GM18909 (cell line): ENCODE data around the gene RABL2A.
"Not testable (repeated sequence)": the region's sequence is repeated elsewhere in the genome, so short reads cannot be mapped to it uniquely, and the experiment has no call there.

Experiments
- ATAC-seq: cut with Tn5 transposase; IDR thresholded peaks from one replicate; pipeline ENCODE4 v1.9.1; 2021; ENCODE audit warnings: mild to moderate bottlenecking; ENCODE audit not compliant: unreplicated experiment, poor library complexity

The RABL2A gene

GRCh38 chr2:113676623-113677266 is 49.7 kb downstream of the RABL2A start:
- ATAC-seq = no peak

- ATAC-seq = no peak
Measured at GRCh38 chr2:113677330-113677729, 50.3 kb downstream of the RABL2A start.

- no peak for ATAC-seq
Measured at GRCh38 chr2:113679457-113679856, 52.4 kb downstream of the RABL2A start.

- ATAC-seq = no peak
Measured at GRCh38 chr2:113685471-113685870, 58.4 kb downstream of the RABL2A start.

GRCh38 chr2:113686537-113686936 is 59.5 kb downstream of the RABL2A start:
- ATAC-seq = no peak

GRCh38 chr2:113690871-113691270 is 63.8 kb downstream of the RABL2A start:
- ATAC-seq = not testable (repeated sequence)
